GM18498 (cell line): ENCODE measurements around the gene GLIS1.

Source experiments
- ATAC-seq: cut with Tn5 transposase; IDR thresholded peaks from one replicate; pipeline ENCODE4 v1.9.1; 2021; ENCODE audit warnings: mild to moderate bottlenecking, moderate library complexity; ENCODE audit not compliant: unreplicated experiment

Gene GLIS1

DNA sequence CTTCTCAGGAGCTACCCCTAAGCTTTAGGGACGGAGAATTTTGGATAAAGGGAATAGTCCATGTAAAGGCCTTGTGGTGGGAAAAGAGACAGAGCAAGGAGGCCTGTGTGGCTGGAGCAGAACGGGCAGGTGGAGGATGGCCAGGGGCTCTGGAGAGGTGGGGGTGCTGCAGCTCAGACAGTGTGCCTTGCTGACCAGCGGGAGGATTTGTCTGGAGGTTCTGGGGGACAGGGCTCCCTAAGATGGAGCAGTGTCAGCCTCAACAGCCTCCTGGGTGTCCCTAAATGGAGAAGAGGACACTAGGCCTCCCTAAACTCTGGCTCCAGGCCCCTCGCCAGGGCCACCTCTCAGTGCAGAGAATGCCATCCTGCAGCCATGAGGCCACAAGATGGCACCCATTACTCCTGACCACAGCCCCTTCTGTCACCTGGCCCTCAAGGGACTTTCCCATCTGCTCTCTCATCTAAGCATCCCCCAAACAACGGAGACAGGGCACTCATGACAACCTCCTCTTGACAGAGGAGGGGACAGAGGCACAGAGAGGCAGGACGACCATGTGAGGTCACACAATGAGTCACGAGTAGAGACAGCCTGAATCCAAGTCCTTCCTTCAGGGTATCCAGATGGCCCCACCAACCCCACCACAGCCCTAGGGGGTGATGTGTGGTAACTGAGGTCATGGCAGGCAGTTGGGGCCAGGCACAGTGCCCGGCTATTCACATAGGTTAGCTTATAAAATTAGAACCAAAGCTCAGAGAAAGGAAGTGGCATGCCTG lies 185.0 kb downstream of the GLIS1 start:
- ATAC-seq = no peak

DNA sequence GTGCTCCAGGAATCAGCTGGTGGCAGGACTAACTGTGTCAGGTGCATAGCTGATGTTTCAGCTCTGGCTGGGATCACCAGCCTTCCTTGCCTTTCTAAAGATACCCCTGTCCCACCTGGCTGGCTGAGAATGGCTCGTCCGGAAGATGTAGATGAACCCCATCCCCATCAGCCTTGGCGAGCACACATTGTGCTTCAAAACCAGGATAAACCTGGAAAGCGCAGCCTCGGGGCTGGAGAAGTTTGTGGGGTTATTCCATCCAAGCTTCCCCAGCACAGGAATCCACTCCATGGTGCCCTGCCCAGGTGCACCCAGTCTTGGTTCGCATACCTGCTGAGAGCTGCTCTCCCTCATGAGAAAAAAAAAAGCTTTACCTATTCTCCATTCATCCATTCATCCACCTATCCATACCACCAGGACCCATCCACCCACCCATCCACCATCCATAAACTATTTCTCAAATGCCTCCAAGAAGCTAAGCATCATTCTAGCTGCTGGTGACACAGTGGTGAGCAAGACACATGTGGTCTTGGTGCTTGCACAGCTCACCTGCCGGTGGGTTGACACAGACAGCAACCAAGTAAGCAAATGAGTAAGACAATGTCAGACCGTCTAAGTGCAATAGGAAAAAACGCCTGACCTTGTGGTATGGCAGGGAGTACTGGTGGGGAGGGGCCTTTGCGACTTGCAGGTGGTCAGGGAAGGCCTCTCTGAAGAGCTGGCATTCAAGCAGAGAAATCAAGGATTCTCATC lies 185.8 kb downstream of the GLIS1 start:
- ATAC-seq = no peak

DNA sequence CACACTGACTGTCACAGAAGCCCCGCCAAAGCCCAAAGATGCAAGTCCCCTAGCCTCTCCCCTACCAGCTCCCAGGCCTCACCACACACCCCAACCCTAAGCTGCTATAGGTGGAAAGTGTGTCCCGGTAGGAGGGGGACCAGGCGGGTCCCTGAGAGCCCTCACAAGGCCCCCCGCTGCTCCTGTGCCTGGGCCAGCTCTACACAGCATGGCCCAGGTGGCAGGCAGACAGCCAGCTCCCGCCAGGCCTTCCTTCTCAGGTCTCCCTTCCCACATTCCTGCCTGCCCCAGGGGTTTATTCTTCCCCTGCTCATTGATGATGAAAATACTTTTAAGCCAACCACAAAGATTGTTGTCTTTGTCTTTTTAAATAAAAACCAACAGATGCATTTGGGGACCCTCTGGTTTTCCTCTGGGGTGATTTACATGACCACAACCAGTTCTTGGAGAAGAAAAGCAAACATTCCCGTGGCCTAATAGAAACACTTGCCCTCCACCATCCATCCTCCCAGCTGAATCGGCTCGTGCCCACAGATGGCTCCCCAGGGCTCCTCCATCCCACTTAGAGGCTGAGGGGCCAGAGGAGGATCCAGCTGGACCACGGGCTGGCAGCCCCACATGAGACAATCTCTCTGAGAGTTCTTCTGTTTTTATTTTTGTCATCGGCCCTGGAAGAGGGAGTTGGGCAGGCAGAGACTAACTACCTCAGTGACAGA lies 186.7 kb downstream of the GLIS1 start:
- ATAC-seq = no peak

DNA sequence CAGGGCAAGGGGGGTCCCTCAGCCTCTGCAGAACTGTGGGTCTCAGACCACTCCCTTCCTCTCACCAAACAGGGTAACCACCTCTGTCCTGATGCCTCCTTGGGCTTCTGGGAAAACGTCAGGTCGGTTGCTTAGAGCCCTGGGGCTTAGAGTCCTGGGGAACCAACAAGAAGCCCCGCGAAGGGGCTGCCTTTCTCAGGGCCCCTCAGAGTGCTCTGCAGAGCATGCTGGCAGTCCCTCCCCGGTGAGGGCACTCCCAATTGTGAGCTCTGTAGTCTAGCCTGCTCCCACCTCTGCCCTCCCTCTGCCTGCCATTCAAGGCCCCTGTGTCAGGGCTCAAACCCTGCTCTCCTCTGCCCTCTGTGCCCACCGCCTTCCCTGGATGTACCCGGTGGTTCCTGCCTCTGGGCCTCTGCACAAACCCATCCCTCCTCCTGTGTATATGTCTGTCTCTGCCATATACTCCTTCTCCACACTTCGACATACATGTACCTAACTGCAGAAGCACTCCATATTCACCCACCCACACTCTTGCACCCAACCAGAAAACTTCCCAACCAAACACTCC lies 187.5 kb downstream of the GLIS1 start:
- no peak for ATAC-seq

DNA sequence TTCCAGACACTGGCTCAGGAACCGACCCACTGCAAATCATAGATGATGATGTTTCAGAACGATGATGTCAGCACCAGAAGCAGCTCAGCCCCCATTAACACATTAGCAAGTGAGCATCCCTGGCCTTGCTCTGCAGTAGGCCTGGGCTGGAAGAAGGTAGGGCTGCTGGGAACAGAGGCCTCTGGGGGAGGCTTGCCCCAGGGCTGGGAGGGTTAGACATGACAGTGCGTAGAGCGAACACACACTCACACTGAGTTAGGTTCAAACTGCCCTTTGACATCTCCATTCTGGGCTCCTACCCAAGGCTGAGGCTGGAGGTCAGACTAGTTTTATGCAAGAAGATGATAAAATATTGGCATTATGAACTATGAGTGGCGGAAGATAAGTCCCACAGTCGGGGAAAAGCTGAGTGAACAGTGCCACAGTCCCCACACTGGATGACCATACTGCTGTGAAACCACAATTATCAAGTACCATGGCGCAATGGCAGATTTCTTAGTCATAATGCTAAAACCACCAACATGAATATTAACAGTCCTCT lies 188.7 kb downstream of the GLIS1 start:
- ATAC-seq = no peak

DNA sequence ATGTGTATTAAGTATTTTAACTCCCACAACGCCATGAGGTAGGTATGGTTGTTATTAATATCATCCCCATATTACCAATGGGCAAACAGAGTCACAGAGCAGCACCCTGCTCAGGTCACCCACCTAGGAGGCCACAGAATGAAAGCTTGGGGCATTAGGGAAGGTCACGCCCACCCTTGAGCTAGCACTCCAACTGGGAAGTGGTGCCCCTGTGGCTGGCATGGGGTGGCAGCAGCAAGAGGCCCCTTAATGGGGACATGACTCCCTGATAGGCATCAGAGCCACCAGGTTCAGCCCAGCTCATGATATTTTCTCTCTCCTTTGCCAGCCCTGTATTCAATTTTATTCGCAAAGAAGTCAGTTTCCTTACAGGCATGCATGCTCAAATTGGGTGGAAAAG lies 189.2 kb downstream of the GLIS1 start:
- ATAC-seq = no peak

DNA sequence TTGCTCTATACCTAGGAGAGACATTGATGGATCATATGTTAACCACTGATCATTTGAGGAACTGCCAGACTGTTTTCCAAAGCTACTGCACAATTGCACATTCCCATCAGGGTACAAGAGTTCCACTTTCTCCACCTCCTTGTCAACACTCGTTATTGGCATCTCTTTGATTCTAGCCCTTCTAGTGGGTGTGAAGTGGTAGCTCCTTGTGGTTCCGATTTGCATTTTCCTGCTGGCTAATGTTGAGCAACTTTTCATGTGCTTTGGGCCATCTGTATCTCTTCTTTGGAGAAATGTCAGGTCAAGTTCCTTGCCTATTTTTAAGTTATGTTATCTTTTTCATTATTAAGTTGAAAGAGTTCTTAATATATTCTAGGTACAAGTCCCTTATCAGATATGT lies 189.7 kb downstream of the GLIS1 start:
- ATAC-seq = no peak

DNA sequence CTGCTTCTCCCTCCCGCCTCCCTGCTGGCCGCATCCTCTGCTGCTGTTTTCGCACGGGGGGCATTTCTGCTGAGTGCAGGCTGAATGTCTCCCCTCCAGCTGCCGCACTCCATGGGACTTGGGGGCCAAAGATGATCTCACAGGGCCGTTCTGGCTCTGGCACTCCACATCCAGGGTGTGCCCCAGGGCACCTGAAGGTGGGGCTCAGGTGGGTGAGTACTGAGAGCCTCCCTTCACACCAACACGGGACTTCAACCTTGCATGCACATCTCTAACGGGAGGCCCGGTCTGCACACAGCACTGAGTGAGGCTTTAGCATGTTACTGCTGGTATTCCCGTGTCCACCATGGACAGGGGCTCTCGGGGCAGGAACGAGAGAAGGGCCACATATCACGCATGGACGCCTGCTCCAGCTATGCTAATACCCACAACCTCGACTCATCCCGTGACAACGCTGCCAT lies 190.9 kb downstream of the GLIS1 start:
- ATAC-seq = no peak

DNA sequence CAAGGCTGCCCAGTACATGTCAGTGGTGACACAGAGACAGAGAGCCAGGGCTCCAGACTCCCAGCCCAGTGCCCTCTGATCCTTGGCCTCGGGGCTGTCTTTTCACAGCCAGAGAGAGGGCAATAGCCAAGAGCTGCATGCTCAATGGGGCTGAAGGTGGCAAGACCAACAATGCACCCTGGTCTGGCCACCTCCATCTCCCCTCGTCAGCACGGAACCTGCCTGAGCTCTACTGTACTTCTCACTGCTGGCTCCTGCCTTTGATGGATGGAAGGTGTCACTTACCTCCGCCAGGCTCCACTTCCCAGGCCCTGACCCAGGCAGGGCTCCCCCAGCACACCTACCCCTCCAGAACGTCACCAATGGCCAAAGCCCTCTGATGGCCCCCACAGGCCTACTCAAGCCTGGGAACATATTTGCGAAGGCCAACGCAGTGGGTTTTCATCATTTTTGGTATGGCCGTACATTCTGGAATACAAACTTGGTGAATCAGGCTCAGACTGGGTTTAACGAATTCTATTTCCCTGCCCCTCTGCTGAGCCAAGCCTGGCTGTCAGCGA lies 191.7 kb downstream of the GLIS1 start:
- ATAC-seq = no peak

DNA sequence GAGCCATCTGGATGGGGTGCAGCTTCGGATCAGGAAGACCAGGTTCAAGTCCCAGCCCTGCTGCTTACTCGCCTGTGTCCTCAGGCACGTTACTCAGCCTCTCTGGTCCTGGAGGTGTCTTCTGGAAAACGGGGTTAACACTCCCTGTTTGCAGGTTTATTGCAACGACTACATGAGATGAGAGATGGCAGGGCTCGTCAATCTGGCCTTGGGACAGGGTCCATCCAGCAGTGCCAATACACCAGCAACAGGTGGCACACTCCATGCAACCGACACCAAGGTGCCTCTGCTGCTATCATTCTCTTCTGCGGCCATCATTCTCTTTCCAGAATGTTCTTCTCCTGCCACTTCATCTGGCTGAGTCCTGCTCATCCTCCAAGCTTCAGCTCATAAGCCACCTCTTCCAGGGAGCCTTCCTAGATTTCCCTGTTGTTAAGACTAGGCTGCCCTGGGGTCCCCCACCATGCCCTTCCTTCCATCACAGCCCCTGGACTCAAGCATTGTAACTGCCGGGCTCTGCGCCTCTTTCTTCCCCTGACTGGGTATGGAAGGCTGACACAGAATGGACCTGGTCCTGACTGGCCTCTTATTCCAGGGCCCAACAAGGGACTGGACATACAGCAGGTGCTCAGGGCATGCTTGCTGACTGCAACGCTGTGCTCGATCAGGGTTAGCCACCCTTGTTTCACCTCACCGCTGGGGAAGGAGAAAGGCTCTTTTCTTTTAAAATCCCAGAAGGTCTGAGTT lies 192.4 kb downstream of the GLIS1 start:
- ATAC-seq = no peak

DNA sequence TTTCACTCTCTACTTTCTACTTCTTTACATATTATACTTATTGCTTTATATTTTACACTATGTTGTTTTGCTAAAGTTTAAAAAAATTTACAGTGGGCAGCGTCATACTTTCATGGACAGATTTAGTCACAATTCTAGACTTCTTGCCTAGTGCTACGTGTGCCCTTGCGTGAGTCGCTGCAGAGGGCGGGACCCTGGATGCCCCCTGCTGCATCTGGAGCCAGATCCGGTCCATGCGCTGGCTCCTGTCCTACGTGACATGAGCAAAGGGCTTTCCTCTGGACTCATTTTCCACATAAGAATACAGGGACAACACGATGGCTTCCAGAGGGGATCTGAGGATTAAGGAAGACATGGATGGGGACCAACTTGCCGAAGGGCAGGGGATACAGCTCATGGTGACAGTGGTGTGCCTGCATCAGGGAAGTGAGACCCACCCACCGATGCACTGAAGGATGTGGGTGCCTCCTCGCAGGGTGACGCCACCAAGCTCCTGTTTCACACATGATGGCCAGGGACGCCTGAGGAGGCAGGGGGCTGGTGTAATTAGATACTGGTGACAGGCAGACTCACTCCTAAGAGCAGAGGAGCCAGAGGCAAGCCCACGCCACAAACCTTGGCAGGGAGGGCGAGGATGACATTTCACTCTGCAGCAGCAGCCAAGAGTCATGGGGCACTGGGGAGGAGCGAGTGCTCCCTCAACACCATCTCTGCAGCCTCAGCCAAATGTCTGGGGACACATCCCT lies 193.1 kb downstream of the GLIS1 start:
- no peak for ATAC-seq

DNA sequence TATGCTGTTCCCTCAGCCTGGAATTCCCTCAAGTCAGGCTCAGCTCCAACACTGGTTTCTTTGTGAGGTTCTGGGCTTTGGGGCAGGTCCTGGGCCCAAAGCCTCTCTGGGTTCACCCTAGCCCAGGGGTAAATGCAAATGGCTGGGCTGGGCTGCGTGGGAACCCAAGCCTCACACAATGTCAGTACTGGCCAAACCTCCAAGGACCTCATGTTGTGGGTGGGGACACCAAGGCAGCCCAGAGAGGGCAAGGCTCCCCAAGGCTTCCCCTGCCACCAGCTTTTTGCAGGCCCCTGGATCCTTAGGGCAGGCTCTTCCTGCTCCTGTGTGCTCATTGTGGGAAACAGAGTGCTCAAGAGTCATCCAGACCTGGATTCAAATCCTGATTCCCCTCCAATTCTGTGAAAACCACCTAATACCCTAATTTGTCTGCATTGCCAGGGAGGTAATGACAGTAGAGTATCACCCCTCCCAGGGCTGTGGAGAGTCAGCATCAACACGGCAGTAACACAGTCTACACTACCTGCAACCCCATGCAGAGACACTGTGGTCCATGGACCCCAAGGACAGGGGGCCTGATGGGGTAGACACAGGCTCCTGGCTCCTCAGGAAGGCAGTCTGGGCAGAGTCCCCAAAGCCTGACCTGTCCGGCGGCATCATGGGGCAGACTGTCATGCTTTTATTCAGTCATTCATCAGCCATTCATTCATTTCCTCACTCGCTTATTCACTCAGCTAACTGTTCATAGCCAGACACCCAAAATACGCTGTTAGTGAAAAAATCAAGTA lies 194.0 kb downstream of the GLIS1 start:
- ATAC-seq = no peak

DNA sequence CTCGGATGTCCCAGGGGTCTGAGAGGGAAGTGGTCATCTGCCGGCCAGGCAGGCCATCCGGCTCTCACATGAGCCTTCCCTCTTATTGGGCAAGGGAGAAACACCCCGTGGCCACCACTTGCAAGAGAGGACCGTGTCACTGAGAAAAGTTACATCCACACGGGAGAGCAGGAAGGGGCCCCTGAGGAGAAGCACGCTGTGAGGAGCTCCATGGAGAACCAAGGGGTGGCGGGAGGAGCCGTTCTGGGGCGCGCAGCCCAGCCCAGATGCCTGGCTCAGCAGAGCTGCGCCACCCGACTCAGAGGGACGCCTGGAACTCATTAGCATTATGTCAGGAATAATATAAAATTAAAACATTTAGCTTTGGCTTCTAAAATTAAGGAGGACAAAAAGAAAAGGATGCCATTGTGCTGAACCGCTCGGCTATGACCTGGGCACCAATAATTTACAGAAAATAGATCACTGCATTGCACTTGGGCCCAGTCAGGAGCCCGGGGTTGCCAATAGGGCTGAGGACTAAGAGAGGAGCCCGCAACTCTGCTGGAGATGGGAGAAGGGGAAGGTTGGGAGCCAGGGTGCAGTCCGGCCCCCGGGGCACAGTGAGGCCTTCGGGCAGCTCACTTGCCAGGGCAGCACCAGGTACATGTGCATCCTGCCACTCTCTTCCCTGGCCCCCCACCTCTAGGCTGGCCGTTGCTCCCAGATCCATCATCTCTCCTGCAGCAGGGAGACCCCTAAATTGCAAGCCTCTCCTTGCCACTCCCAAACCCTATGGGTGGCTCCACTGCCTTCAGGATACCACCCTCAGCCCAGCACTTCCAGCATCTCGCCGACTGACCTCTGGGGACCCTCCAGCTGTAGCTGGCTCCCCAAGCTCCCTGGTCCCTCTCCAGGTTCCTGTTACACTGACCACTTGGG lies 194.9 kb downstream of the GLIS1 start:
- no peak for ATAC-seq

DNA sequence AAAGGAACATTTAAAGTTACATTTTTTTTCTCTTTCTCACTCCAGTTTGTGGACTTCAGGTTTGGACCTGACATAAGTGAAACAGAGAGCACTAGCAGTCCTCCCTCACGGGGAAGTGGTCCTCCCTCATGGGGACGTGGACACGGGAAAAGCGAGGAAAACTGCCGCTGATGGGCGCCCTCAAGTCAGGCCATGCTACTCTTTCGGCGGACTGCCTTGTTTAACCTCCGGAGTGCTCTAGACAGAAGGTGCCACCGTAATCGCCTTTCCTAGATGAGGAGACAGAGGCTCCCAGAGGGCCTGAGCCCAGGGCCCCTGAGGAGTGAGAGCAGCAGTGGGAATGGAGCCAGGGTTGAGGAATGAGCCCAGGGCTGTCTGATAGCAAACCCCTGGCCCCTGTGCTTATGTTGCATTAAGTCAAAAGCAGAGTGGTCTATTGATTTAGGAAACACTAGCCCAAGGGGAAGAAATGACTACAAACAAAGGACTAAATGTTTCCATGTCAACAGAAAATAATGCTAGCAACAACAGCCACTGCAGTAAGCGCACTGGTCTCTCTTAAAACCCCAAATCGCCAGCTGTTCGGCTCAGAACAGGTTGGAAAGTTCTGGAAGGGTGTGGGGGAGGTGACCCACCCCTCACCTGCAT lies 195.7 kb downstream of the GLIS1 start:
- ATAC-seq = no peak

DNA sequence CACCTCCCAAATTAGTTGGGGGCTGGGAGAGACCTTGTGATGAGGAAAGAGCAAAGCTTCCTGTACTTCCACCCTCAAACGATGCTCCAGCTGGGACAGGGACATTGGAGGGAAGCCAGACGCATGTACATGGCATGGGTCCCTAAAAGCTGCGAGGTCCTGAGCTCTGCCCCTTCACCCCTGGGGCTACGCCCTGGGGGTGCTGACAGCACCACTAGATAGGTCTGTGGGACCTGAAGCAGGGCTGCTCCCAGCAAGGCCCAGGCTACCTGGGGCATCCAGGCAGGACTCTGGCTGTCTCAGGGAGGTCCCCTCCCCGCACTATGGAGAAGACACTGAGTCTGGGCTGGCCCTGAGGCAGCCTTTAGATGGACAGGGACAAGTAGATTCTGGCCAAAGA lies 196.4 kb downstream of the GLIS1 start:
- ATAC-seq = no peak

DNA sequence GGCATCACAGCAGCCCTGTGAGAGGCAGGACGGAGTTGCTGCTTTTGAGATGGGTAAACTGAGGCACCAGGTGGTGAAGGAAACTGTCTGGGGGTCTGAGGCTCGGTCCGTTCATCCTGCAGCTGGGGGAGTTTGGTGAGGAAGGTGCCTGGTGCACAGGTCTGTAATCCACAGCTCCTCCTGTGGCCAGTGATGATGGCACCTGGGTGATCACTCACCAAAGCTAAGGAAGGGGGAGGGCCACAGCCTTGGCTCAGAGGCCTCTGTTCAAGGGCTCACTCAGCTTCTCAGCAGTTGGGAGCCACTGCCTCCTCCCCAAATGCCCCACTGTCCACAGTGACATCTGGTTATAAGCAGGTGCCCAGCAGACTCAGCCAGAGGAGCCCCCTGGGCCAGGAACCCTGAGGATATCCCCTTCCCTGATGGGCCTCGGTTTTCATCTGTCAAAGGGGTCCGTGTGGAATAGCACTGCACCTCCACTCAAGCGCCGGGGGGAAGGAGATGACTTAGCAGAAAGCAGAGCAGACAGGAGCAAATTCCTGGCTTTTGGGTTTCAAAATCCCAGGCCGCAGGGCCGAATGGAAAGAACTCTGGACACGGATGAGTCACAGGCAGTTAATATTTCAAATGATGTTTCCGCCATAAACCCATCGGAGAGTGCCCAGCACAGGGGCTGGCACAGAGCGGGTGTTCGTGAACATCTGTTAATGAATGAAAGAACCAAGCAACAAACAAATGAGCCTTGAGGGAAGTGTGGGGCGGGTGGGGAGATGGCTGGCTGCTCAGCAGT lies 197.0 kb downstream of the GLIS1 start:
- ATAC-seq = no peak
